ENCODE measurements around the gene SEMA4C. TPM values are rescaled to one million over a fixed set of nuclear protein-coding genes. Genes with fewer than 3 reads are reported as not detected.

Gene SEMA4C
- total RNA-seq, 1 experiment from 2014 or later = 40.2 TPM

DNA sequence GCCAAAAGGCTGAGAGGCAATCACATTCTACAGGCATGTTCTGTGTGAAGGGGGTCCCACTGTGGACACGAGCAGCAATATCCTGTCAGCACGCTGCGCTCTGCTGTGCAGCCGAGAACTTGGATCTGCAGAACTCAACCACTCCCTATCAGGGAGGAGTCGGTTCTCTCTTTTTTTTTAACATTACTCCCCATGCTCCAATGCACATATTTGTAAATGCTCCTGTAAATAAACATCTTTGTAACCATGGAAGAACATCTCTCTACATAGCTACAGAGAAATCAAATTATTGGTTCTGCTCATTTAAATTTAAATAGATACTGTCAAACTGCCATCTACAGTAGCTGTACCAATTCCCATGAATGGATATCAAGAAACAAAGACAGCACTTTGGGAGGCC lies 23.1 kb downstream of the SEMA4C start:
- Histone ChIP-seq H3K4me1 (ENCODE audit: control insufficient read depth, insufficient read depth, low read length) (no peaks in the 10 kb centered on the region), H3K27ac (ENCODE audit: low read length) (no peak overlapping the region), H3K36me3 (ENCODE audit: control insufficient read depth, insufficient read depth, low read length) (no peaks in the 10 kb centered on the region), H3K27me3 (ENCODE audit: control insufficient read depth, insufficient read depth, low read length) (no peaks in the 10 kb centered on the region), H3K4me3 (ENCODE audit: low read depth in 2 of 2, low read length in 2 of 2) (no peak overlapping the region), H3K9me3 (ENCODE audit: control insufficient read depth, insufficient read depth, low read depth, low read length) (no peaks in the 10 kb centered on the region)
- no peak for ATAC-seq
- DNase-seq (ENCODE audit: low read depth, low spot score) = no peak
- no TSS peak for BruUV-seq (replicated peaks)
- CTCF ChIA-PET = no interaction called here
- intact Hi-C loops (cut with micrococcal nuclease; ENCODE audit: unreplicated experiment) (no loop called here), in situ Hi-C loops (cut with HindIII; ENCODE audit: low pct_unique_long_range_greater_than_20kb, low sequenced_read_pairs) (no loop called here)
- TF ChIP-seq SIN3A (IDR thresholded peaks at IDR 0.05; ENCODE audit: borderline replicate concordance, insufficient read depth, low read depth, low read length) (no peak), TCF7L2 (IDR thresholded peaks at IDR 0.05; ENCODE audit: low read depth, low read length) (no peak), POLR2AphosphoS5 (IDR thresholded peaks at IDR 0.05; ENCODE audit: low read depth, low read length) (no peak)
- TF ChIP-seq, protein P1, sequence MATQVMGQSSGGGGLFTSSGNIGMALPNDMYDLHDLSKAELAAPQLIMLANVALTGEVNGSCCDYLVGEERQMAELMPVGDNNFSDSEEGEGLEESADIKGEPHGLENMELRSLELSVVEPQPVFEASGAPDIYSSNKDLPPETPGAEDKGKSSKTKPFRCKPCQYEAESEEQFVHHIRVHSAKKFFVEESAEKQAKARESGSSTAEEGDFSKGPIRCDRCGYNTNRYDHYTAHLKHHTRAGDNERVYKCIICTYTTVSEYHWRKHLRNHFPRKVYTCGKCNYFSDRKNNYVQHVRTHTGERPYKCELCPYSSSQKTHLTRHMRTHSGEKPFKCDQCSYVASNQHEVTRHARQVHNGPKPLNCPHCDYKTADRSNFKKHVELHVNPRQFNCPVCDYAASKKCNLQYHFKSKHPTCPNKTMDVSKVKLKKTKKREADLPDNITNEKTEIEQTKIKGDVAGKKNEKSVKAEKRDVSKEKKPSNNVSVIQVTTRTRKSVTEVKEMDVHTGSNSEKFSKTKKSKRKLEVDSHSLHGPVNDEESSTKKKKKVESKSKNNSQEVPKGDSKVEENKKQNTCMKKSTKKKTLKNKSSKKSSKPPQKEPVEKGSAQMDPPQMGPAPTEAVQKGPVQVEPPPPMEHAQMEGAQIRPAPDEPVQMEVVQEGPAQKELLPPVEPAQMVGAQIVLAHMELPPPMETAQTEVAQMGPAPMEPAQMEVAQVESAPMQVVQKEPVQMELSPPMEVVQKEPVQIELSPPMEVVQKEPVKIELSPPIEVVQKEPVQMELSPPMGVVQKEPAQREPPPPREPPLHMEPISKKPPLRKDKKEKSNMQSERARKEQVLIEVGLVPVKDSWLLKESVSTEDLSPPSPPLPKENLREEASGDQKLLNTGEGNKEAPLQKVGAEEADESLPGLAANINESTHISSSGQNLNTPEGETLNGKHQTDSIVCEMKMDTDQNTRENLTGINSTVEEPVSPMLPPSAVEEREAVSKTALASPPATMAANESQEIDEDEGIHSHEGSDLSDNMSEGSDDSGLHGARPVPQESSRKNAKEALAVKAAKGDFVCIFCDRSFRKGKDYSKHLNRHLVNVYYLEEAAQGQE (IDR thresholded peaks at IDR 0.05; ENCODE audit: insufficient read depth in 1 of 2, low read depth in 2 of 2, low read length in 1 of 2) = no peak
- TF ChIP-seq, protein P2, sequence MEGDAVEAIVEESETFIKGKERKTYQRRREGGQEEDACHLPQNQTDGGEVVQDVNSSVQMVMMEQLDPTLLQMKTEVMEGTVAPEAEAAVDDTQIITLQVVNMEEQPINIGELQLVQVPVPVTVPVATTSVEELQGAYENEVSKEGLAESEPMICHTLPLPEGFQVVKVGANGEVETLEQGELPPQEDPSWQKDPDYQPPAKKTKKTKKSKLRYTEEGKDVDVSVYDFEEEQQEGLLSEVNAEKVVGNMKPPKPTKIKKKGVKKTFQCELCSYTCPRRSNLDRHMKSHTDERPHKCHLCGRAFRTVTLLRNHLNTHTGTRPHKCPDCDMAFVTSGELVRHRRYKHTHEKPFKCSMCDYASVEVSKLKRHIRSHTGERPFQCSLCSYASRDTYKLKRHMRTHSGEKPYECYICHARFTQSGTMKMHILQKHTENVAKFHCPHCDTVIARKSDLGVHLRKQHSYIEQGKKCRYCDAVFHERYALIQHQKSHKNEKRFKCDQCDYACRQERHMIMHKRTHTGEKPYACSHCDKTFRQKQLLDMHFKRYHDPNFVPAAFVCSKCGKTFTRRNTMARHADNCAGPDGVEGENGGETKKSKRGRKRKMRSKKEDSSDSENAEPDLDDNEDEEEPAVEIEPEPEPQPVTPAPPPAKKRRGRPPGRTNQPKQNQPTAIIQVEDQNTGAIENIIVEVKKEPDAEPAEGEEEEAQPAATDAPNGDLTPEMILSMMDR (IDR thresholded peaks at IDR 0.05) = no peak
- POLR2A ChIA-PET = no interaction called here

DNA sequence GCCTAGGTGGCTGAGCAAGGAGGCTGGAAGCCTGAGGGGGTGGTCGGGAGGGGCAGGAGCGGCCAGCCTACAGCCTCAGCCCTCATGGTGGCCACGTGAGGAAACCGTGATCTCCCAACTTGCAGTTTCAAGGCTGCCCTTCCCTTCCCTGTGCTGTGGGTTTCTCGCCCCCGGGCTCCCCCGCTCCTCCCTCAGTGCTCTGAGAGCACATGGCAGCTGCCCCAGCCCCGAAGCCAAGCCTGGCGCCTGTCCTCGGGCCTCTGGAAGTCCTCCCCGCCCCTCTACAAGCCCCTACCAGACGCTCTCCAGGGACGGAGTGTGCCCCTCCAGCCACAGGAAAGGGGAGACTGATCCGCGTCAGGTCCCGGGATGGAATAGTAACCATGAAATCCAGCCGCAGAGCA lies 25.5 kb downstream of the SEMA4C start:
- DNase-seq (ENCODE audit: low read depth, low spot score) (no peak), ATAC-seq (no peak)
- CTCF ChIA-PET = interaction anchor here (0.7 kb wide), 1 partner anchor 432 kb away, joined by 6 read pairs; no protein-coding TSS in a partner anchor
- no peaks in the 10 kb centered on the region for H3K36me3 ChIP-seq (ENCODE audit: control insufficient read depth, insufficient read depth, low read length)
- no peak overlapping the region for H3K27ac ChIP-seq (ENCODE audit: low read length)
- H3K4me3 ChIP-seq (ENCODE audit: low read depth in 2 of 2, low read length in 2 of 2) = no peak overlapping the region
- POLR2A ChIA-PET = no interaction called here
- in situ Hi-C loops (cut with HindIII; ENCODE audit: low pct_unique_long_range_greater_than_20kb, low sequenced_read_pairs) (no loop called here), intact Hi-C loops (cut with micrococcal nuclease; ENCODE audit: unreplicated experiment) (no loop called here)
- H3K27me3 ChIP-seq (ENCODE audit: control insufficient read depth, insufficient read depth, low read length) = no peaks in the 10 kb centered on the region
- no peak for TF ChIP-seq POLR2AphosphoS5 (IDR thresholded peaks at IDR 0.05; ENCODE audit: low read depth, low read length)
- no peak for TF ChIP-seq SIN3A (IDR thresholded peaks at IDR 0.05; ENCODE audit: borderline replicate concordance, insufficient read depth, low read depth, low read length)
- TF ChIP-seq, protein P1 (IDR thresholded peaks at IDR 0.05; ENCODE audit: insufficient read depth in 1 of 2, low read depth in 2 of 2, low read length in 1 of 2) = no peak
- TF ChIP-seq, protein P2 (IDR thresholded peaks at IDR 0.05) = no peak
- no peak for TF ChIP-seq TCF7L2 (IDR thresholded peaks at IDR 0.05; ENCODE audit: low read depth, low read length)
- H3K9me3 ChIP-seq (ENCODE audit: control insufficient read depth, insufficient read depth, low read depth, low read length) = no peaks in the 10 kb centered on the region
- BruUV-seq (replicated peaks) = no TSS peak
- no peaks in the 10 kb centered on the region for H3K4me1 ChIP-seq (ENCODE audit: control insufficient read depth, insufficient read depth, low read length)
